T-helper 22 cell (primary cell): ENCODE data around the gene CPSF6.
"Not testable (repeated sequence)": the region's sequence is repeated elsewhere in the genome, so short reads cannot be mapped to it uniquely, and the experiment has no call there.

Experiments
- DNase-seq: peaks from one replicate; pipeline ENCODE4 v3.0.0-alpha.2; 2020; ENCODE audit warnings: low read depth

CPSF6 gene

GRCh38 chr12:69258655-69259054 lies 19.3 kb downstream of the CPSF6 start:
- no peak for DNase-seq

DNA sequence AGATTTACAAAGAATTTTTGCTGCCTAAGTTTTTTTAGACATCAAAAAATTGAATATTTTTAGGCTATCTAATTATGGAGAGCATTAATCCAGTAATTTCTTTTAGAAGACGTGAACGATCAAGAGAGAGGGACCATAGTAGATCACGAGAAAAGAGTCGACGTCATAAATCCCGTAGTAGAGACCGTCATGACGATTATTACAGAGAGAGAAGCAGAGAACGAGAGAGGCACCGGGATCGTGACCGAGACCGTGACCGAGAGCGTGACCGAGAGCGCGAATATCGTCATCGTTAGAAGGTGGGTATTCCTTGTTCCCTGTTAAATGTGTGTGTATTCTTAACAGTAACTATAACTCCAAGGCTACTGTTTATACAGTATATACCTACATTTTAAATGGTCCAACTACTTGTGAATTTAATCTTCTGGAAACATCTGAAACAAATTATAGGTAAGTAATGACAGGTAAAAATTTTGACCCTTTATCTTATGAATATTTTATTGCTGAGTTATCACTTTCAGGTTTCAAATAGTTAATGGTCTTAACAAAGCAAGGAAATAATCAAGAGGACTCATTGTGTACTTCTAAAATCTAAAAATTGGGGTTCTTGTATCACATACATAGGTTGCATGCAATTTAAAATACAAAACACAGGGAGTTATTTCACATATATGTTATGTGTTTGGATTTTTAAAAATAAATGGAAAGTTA lies 23.1 kb downstream of the CPSF6 start:
- no peak for DNase-seq

DNA sequence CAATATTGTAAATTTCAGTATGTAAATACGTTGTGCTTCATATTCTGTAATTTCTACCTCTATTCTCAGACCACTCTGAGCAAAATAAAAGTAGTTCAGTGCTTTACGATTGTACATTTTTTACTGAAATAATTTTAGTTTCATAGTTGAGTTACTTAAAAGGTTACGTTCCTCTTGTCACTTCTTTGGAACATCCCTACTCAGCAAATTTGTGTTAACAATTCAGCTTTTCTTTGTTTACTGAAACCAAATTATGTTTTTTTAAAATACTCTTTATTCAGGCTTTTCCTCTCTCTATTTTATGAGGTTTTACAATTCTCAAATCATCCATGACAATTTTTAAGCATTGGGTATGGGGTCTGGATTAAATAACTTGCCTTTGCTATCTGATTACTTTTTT lies 25.8 kb downstream of the CPSF6 start:
- DNase-seq, result no peak

DNA sequence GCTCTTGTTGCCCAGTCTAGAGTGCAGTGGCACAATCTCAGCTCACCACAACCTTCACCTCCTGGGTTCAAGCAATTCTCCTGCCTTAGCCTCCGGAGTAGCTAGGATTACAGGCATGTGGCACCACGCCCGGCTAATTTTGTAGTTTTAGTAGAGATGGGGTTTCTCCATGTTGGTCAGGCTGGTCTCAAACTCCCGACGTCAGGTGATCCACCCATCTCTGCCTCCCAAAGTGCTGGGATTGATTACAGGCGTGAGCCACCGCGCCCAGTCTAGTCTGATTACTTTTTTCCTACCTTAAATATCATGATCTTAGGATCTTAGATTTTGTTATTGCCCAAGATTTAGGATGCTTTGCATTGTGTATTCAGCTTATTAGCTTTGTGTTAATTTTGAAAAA lies 26.3 kb downstream of the CPSF6 start:
- not testable (repeated sequence) for DNase-seq

GRCh38 chr12:69266036-69266635 lies 26.8 kb downstream of the CPSF6 start:
- no peak for DNase-seq

GRCh38 chr12:69269736-69270135 lies 30.4 kb downstream of the CPSF6 start:
- no peak for DNase-seq

DNA sequence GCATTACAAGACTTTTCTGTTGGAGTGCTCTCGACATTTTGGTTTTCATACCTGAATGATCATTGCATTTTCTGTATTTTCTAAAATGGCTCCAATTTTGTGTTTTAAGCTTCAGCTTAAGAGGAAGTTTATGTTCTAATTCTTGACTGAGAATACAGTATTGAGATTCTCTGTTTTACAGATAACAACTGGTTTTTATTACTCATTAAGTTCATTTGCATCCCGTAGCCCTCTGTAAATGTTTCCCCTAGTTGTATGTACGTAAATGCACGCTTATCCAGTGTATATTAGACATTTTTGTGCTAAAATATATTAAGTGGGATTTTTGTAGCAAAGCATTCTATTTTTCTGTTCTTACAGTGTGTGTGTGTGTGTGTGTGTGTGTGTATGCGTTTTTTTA lies 33.1 kb downstream of the CPSF6 start:
- DNase-seq, result no peak

- DNase-seq, result no peak
These were observed 35.5 kb downstream of the CPSF6 start for GRCh38 chr12:69274861-69275260.

- DNase-seq, result no peak
These were observed 36.1 kb downstream of the CPSF6 start for GRCh38 chr12:69275471-69275891.

- DNase-seq, result no peak
These were observed 39.7 kb downstream of the CPSF6 start for GRCh38 chr12:69278814-69279782.

- DNase-seq, result no peak
These were observed 44.8 kb downstream of the CPSF6 start for GRCh38 chr12:69284131-69284530.

- no peak for DNase-seq
These were observed 48.2 kb downstream of the CPSF6 start for GRCh38 chr12:69287556-69287955.

- DNase-seq, result peak; percentile 40
These were observed 51.3 kb downstream of the CPSF6 start for GRCh38 chr12:69290545-69291277.

DNA sequence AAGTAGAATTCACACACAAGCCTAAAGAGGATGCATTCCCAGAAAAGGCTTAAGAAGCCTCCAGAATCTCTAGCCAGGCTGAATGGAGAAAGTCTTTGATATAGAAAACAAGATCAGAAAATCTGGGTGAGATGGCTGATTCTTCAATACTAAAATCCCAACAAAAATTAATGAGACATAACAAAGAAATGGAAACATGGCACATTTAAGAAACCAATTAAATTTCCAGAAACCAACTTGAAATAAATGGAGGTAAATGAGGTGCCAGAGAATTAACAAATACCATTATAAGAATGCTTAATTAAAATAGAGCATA lies 51.9 kb downstream of the CPSF6 start:
- DNase-seq, result no peak

GRCh38 chr12:69298133-69298532 lies 58.8 kb downstream of the CPSF6 start:
- DNase-seq, result no peak

DNA sequence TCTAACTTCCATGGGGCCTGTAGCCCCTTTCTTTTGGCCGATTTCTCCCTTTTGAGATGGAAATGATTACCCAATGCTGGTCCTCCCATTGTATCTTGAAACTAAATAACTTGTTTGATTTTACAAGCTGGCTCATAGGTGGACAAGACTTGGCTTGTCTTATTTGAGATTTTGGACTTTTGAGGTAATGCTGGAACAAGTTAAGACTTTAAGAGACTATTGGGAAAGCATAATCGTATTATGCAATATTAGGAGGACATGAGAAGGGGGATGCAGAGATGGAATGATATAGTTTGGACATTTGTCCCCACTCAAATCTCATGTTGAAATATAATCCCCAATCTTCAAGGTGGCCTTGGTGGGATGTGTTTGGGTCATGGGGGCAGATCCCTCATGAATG lies 59.6 kb downstream of the CPSF6 start:
- no peak for DNase-seq

- no peak for DNase-seq
These were observed 64.9 kb downstream of the CPSF6 start for GRCh38 chr12:69304284-69304683.

- no peak for DNase-seq
These were observed 70.1 kb downstream of the CPSF6 start for GRCh38 chr12:69309461-69309860.

DNA sequence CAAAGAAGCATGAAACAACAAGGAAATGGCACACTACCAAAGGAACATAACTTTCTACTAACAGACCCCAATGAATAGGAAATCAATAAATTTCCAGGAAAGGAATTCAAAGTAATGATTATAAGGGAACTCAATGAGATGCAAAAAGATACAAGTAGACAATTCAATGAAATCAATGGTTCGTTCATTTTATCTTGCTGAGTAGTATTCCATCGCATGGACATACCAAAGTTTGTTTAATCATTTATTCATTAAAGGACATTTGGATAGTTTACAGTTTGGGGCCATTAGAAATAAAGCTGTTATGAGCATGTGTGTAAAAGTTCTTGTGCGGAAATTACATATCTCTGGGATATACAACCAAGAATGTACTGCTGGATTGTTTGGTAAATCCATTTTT lies 73.8 kb downstream of the CPSF6 start:
- DNase-seq, result no peak

GRCh38 chr12:69316784-69317183 lies 77.4 kb downstream of the CPSF6 start:
- DNase-seq, result not testable (repeated sequence)

DNA sequence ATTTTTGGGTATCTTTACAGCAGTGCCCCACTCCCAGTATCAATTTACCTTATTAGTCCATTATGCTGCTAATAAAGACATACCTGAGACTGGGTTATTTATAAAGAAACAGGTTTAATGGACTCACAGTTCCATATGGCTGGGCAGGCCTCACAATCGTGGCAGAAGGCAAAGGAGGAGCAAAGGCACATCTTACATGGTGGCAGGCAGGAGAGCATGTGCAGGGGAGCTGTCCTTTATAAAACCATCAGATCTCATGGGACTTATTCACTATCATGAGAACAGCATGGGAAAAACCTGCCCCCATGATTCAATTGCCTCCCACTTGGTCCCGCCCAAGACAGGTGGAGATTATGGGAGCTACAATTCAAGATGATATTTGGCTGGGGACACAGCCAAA lies 77.9 kb downstream of the CPSF6 start:
- not testable (repeated sequence) for DNase-seq

DNA sequence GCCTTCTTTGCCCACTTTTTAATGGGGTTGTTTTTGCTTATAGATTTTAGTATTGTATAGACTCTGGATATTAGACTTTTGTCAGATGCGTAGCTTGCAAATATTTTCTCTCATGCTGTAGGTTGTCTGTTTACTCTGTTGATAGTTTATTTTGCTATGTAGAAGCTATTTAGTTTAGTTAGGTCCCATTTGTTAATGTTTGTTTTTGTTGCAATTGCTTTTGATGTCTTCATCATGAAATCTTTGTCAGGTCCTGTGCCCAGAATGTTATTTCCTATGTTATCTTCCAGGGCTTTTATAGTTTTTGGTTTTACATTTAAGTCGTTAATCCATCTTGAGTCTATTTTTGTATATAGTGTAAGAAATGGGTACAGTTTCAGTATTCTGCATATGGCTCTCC lies 78.9 kb downstream of the CPSF6 start:
- no peak for DNase-seq
